Middle frontal gyrus (tissue), 1 donor: ENCODE results near the gene BOC.

Source experiments
- DNase-seq: peaks from one replicate; pipeline ENCODE4 v3.0.0-alpha.2; 2015; ENCODE audit warnings: low spot score; ENCODE audit errors: extremely low spot score

The BOC gene

GRCh38 chr3:113221721-113222257 is 10.4 kb downstream of the BOC start:
- DNase-seq = no peak

GRCh38 chr3:113222451-113223086 is 11.2 kb downstream of the BOC start:
- DNase-seq = no peak

GRCh38 chr3:113223475-113224281 is 12.3 kb downstream of the BOC start:
- no peak for DNase-seq

GRCh38 chr3:113225286-113225685 is 13.9 kb downstream of the BOC start:
- no peak for DNase-seq

GRCh38 chr3:113226491-113226890 is 15.1 kb downstream of the BOC start:
- no peak for DNase-seq

GRCh38 chr3:113227146-113227545 is 15.8 kb downstream of the BOC start:
- no peak for DNase-seq

GRCh38 chr3:113228498-113229286 is 17.3 kb downstream of the BOC start:
- no peak for DNase-seq

GRCh38 chr3:113231391-113231790 is 20.0 kb downstream of the BOC start:
- no peak for DNase-seq

- no peak for DNase-seq
These were observed 20.5 kb downstream of the BOC start for GRCh38 chr3:113231827-113232253.

- DNase-seq = no peak
These were observed 21.0 kb downstream of the BOC start for GRCh38 chr3:113232342-113232741.

GRCh38 chr3:113233497-113233896 is 22.1 kb downstream of the BOC start:
- DNase-seq = no peak

- no peak for DNase-seq
These were observed 22.7 kb downstream of the BOC start for GRCh38 chr3:113234028-113234427.

- no peak for DNase-seq
These were observed 23.4 kb downstream of the BOC start for GRCh38 chr3:113234688-113235260.

- DNase-seq = no peak
These were observed 27.1 kb downstream of the BOC start for GRCh38 chr3:113238503-113238902.

GRCh38 chr3:113240841-113241240 is 29.5 kb downstream of the BOC start:
- no peak for DNase-seq

GRCh38 chr3:113241292-113242095 is 30.1 kb downstream of the BOC start:
- no peak for DNase-seq

- DNase-seq = no peak
These were observed 30.8 kb downstream of the BOC start for GRCh38 chr3:113242096-113242581.

GRCh38 chr3:113243071-113243470 is 31.7 kb downstream of the BOC start:
- no peak for DNase-seq

GRCh38 chr3:113243846-113244245 is 32.5 kb downstream of the BOC start:
- no peak for DNase-seq

GRCh38 chr3:113245761-113246161 is 34.4 kb downstream of the BOC start:
- DNase-seq = no peak
